SK-N-SH treated with all-trans-retinoic acid at 6 μM for 48 hours (cell line): ENCODE measurements around the gene FOXP3.

Experiments
- ATAC-seq: fragments of 200-7000 bp; cut with Tn5 transposase; 3 replicates; pipeline ENCODE4 v1.9.1; 2020; ENCODE audit warnings: mild to moderate bottlenecking, moderate library complexity
- ARNTL ChIP-seq: fragments of 450-650 bp; formaldehyde crosslinking; IDR thresholded peaks from 2 replicates; pipeline ENCODE4 v1.5.0; 2020; ENCODE audit warnings: low read depth, mild to moderate bottlenecking, moderate library complexity, borderline replicate concordance
- BACH2 ChIP-seq: fragments of 250-450 bp; sonication (Bioruptor Pico); IDR thresholded peaks from 2 replicates; pipeline ENCODE4 v1.9.0; 2021; ENCODE audit warnings: mild to moderate bottlenecking, borderline replicate concordance
- CREB5 ChIP-seq: fragments of 250-450 bp; sonication (Bioruptor Pico); IDR thresholded peaks from 2 replicates; pipeline ENCODE4 v1.5.1; 2020; ENCODE audit warnings: low read depth, mild to moderate bottlenecking, moderate library complexity
- CSDC2 ChIP-seq: fragments of 250-450 bp; sonication (Bioruptor Pico); IDR thresholded peaks from 2 replicates; pipeline ENCODE4 v1.5.0; 2020; ENCODE audit warnings: mild to moderate bottlenecking, moderate library complexity
- CSRNP3 ChIP-seq: fragments of 250-450 bp; sonication (Bioruptor Pico); IDR thresholded peaks from 2 replicates; pipeline ENCODE4 v1.5.1; 2021; ENCODE audit warnings: mild to moderate bottlenecking, moderate library complexity
- ESRRG ChIP-seq: fragments of 250-450 bp; sonication (Bioruptor Pico); IDR thresholded peaks from 2 replicates; pipeline ENCODE4 v1.6.1; 2021; ENCODE audit warnings: mild to moderate bottlenecking
- OSR1 ChIP-seq: fragments of 250-450 bp; sonication (Bioruptor Pico); IDR thresholded peaks from 2 replicates; pipeline ENCODE4 v1.8.0; 2022; ENCODE audit warnings: moderate library complexity, mild to moderate bottlenecking, inconsistent platforms
- POU6F1 ChIP-seq: fragments of 250-450 bp; sonication (Bioruptor Pico); IDR thresholded peaks from 2 replicates; pipeline ENCODE4 v1.8.0; 2021; ENCODE audit warnings: low read depth, mild to moderate bottlenecking, moderate library complexity, borderline replicate concordance
- TCF4 ChIP-seq: fragments of 250-450 bp; sonication (Bioruptor Pico); IDR thresholded peaks from 2 replicates; pipeline ENCODE4 v1.8.0; 2021; ENCODE audit warnings: mild to moderate bottlenecking, moderate library complexity, borderline replicate concordance
- TOX ChIP-seq: fragments of 250-450 bp; sonication (Bioruptor Pico); IDR thresholded peaks from 2 replicates; pipeline ENCODE4 v1.8.0; 2021; ENCODE audit warnings: mild to moderate bottlenecking, moderate library complexity, borderline replicate concordance
- TSHZ2 ChIP-seq: fragments of 250-450 bp; sonication (Bioruptor Pico); IDR thresholded peaks from 2 replicates; pipeline ENCODE4 v1.5.0; 2020; ENCODE audit warnings: mild to moderate bottlenecking, moderate library complexity
- ZC3H10 ChIP-seq: fragments of 250-450 bp; sonication (Bioruptor Pico); IDR thresholded peaks from 2 replicates; pipeline ENCODE4 v1.5.1; 2021; ENCODE audit warnings: mild to moderate bottlenecking, moderate library complexity
- ZFP3 ChIP-seq: fragments of 250-450 bp; sonication (Bioruptor Pico); IDR thresholded peaks from 2 replicates; pipeline ENCODE4 v1.5.0; 2020; ENCODE audit warnings: mild to moderate bottlenecking, moderate library complexity
- ZFP30 ChIP-seq: fragments of 450-650 bp; formaldehyde crosslinking; IDR thresholded peaks from 2 replicates; pipeline ENCODE4 v1.5.0; 2022; ENCODE audit warnings: mild to moderate bottlenecking, moderate library complexity
- ZNF565 ChIP-seq: fragments of 450-650 bp; formaldehyde crosslinking; conservative IDR thresholded peaks from 2 replicates; pipeline ENCODE4 v1.5.0; 2020; ENCODE audit warnings: low read depth, mild to moderate bottlenecking, moderate library complexity
- ZNF70 ChIP-seq: fragments of 450-650 bp; formaldehyde crosslinking; IDR thresholded peaks from 2 replicates; pipeline ENCODE4 v1.5.0; 2020; ENCODE audit warnings: mild to moderate bottlenecking, moderate library complexity
- TF ChIP-seq, protein P1 (sequence below): fragments of 250-450 bp; sonication (Bioruptor Pico); IDR thresholded peaks from 2 replicates; pipeline ENCODE4 v1.8.0; 2020; ENCODE audit warnings: mild to moderate bottlenecking, moderate library complexity, borderline replicate concordance

Gene FOXP3

DNA sequence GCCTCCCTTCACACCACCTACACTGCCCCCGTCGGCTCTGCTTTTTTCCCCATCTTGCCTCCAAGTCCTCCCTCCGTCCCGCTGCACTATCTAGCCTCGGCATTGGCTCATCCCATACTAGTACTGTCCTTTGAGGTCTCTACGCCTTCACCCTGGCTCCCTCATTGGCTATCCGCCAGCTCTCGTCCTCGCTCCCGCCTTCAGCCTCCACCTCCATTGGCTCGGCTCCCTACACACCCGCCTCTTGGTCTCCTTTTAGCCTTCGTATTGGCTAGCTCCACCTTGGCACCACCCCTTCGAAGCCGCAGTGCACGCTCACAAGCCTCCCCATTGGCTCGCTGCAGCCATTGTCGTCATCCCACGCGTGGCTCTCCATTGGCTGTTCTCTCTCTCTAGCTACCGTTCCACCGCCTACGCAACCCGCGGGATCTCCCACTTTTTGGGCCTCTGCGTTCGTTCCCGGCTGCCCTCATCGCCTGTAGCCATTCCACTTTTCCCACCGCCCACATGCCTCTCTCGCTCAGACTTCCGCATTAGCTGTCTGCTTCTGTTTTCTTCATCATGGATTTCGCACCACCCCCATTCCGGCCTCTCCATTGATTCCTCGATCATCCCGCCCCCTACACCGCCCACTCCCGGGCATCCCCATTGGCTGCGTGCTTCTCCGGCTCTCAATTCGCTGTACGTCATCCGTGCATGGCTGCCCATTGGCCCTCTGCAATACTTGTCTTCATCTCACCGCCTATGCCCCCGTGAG, 4.7 kb upstream of the FOXP3 start (continued):
- TF ChIP-seq CSRNP3 (CRISPR knock-in tag) (no peak), CREB5 (CRISPR knock-in tag) (no peak), ARNTL (CRISPR knock-in tag) (no peak), ZFP3 (CRISPR knock-in tag) (no peak), ESRRG (CRISPR knock-in tag) (no peak)

DNA sequence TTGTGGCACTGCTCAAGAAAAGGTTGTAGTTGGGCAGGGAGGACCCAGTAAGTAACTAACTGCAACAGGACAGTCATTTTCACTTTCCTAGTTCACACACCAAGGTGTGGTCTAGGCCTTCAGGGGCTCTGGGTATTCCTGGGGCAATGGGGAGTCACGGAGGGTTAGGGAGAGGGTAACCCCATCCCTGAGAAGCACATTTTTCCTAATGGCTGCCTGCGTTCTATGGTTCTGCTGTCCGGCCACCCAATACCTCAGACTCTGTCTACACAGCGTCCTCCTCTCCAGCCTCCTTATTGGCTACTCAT, 4.1 kb upstream of the FOXP3 start:
- ATAC-seq = no peak
- TF ChIP-seq BACH2 (CRISPR knock-in tag) (no peak), CREB5 (CRISPR knock-in tag) (no peak), POU6F1 (CRISPR knock-in tag) (no peak), TCF4 (no peak), ZNF70 (CRISPR knock-in tag) (no peak), ESRRG (CRISPR knock-in tag) (no peak), ZC3H10 (no peak), ZFP30 (CRISPR knock-in tag) (no peak)
- TF ChIP-seq, protein P1, sequence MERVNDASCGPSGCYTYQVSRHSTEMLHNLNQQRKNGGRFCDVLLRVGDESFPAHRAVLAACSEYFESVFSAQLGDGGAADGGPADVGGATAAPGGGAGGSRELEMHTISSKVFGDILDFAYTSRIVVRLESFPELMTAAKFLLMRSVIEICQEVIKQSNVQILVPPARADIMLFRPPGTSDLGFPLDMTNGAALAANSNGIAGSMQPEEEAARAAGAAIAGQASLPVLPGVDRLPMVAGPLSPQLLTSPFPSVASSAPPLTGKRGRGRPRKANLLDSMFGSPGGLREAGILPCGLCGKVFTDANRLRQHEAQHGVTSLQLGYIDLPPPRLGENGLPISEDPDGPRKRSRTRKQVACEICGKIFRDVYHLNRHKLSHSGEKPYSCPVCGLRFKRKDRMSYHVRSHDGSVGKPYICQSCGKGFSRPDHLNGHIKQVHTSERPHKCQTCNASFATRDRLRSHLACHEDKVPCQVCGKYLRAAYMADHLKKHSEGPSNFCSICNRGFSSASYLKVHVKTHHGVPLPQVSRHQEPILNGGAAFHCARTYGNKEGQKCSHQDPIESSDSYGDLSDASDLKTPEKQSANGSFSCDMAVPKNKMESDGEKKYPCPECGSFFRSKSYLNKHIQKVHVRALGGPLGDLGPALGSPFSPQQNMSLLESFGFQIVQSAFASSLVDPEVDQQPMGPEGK (CRISPR knock-in tag) = no peak

DNA sequence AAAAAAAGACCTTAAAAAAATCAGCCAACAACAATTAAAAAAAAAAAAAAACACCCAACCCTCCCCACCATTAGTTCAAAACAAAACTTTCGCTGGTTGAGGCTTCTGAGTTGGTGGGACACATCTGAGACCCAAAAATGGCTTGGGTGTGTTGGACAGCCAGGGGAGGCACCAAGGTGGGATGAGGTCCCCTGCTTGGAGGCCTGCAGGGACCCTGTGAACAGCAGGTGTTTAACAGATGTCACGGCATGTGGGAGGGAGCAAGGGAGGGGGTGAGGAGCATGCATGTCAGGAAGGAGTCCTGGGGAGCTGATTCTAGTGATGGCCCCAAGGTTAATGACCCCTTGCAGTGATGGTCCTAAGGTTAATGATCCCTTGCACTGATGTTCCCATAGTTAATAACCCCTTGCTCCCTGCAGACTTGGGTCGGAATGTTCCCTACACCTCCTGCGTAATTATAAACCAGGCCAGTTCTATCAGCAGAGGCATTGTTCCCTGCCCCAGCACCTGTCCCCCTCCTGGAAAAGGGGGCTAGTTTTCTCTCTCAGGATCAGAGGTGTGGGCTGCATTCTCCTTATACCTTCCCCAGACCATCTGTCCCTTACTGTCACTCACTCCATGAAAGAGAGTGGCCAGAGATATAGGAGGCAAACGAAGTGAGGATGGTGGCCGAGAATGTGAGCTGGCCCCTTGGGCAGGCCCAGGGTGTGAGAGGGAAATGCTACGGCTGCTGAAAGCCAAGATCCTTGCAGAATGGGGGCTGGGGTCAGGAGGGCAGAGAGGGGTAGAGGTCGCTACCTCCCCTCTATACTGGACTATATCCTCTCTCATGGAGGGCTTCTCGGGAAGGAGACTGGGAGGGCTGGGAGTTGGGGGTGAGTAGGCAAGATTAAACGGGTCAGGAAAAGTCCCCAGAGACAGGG, 2.3 kb upstream of the FOXP3 start:
- TF ChIP-seq ARNTL (CRISPR knock-in tag) = no peak
- TF ChIP-seq ESRRG (CRISPR knock-in tag) = no peak
- TF ChIP-seq OSR1 (CRISPR knock-in tag) = no peak
- TF ChIP-seq TSHZ2 (CRISPR knock-in tag) = no peak
- no peak for TF ChIP-seq CSRNP3 (CRISPR knock-in tag)
- no peak for TF ChIP-seq ZFP3 (CRISPR knock-in tag)
- no peak for TF ChIP-seq CSDC2 (CRISPR knock-in tag)
- no peak for TF ChIP-seq CREB5 (CRISPR knock-in tag)
- TF ChIP-seq, protein P1 (CRISPR knock-in tag) = no peak
- no peak for TF ChIP-seq ZNF565 (CRISPR knock-in tag)
- TF ChIP-seq TOX (CRISPR knock-in tag) = no peak
- no peak for TF ChIP-seq BACH2 (CRISPR knock-in tag)
- TF ChIP-seq, all 23 proteins: peak for 0
- no peak for ATAC-seq
